IPS-NIHi7 (cell line): ENCODE measurements around the gene CACFD1.

Source experiments
- DNase-seq: peaks from one replicate; pipeline ENCODE4 v3.0.0; 2012; ENCODE audit warnings: mixed read lengths; ENCODE audit errors: extremely low spot score

CACFD1 gene

DNA sequence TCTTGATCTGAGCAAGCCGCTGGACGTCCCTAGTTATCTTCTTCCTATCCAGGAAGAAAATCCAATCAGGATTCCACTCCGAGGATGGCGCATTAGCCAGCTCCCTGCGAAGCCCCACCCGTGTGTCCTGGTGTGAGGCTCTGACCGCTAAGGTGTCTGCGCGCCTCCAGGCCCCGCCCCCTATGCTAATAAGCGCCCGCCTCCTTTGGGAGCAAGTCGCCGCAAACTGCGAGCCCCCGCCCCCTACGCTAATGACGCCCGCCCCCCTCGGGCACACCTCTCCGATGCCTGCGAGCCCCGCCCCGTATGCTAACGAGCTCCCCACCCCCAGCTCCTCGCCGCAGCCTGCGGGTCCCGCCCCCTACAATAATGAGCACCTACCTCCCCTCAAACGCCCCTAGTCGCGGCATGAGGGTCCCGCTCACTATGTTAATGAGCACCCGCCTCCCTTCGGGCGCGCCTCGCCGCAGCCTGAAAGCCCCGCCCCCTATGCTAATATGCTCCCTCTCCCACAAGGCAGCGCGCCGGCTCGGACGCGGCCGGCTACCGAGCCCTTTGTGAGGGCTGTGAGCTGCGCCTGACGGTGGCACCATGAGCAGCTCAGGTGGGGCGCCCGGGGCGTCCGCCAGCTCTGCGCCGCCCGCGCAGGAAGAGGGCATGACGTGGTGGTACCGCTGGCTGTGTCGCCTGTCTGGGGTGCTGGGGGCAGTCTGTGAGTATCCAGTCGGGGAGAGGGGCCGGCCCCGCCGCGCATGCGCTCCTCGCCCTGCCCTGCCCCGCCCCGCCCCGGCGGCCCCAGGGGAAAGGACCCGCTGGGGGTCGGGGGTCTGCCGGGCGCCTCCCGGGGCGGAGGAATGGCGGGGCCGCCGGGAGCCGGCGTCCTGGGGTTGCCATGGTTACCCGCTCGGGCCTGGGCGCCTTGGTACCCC, at the start of gene CACFD1:
Gene CACFD1 (plus strand): TSS at position 503 of the 929 bp plus-strand sequence. CDS start 89 bp downstream, at position 592.
- peak; percentile 99 for DNase-seq

DNA sequence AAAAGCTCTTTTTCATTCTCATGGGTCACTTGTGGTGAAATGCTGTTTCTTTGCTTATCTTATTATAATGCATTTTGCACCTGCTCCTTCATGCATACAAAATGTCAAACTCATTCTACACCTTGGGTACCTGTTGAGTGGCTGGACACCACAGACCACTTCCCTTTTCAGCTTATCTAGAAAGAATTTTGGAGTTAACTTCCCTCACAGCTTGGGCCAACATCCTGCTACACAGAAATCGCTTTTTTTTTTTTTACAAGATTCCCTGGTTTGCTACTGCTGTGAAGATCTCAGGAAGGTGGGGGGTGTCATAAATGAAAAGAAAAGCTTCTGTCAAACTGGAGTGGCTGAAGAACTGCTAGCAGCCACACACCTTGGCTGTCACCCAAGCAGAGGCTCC, 44.6 kb upstream of the CACFD1 start:
- DNase-seq, result no peak

DNA sequence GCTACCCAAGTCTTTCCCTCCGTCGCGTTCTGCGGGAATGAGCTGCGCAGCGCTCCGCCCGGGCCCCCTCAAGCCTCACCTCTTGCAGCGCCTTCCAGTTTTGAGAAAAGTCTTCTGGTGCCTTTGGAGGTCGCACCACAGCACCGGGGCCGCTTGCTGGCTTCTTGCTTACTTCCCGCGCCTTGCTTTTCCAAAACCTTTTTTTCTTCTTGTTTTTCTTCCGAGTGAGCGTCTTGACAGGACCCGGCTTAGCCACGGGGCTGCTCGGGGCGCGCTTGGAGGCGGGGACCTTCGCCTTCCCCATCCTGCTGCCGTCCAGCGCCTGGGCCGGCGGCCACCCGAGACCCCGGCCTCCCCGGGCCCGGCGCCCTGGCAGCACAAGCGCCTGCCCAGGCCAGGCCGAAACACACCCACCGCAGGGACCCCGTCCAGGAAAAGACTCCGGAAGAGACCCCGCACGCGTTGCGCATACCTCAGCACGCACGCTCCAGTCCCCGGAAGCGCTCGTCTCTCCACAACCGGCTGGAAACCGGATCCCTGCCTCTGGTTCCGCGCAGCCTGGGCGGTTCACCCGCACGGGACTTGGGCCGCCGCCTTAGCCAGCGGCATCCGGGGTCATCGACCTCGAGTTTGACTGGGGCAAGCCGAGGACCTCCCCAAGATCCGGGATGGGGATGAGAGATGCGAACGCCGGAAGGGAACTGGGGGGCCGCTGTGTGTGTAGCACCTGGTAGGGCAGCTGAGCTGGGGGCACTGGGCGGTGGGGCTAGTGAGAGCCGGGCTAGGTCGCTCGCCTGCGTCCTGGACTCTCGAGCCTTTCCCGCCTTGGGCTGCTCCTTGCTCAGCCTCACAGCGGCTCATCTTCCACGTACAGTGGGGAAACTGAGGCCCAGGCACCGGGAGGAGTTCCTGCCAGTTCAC, 42.0 kb upstream of the CACFD1 start, which contains the start of gene REXO4:
Gene REXO4 (minus strand): TSS at position 470 of the 921 bp plus-strand sequence. CDS start 166 bp downstream, at position 304.
- peak; percentile 85 for DNase-seq

DNA sequence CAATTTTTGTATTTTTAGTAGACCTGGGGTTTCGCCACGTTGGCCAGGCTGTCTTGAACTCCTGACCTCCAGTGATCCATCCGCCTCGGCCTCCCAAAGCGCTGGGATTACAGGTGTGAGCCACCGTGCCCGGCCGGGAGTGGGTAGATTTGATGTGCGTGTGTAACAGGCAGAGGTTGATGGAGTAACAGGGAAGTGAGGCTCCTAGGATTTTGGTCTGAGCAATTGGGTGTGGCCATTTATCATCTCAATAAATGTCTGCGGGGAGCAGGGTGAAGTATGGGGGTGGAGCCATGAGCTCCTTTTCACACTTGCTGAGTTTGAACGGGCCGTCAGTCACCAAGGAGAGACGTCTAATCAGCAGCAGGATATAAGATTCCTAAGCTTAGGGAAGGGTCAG, 40.8 kb upstream of the CACFD1 start:
- DNase-seq, result no peak

DNA sequence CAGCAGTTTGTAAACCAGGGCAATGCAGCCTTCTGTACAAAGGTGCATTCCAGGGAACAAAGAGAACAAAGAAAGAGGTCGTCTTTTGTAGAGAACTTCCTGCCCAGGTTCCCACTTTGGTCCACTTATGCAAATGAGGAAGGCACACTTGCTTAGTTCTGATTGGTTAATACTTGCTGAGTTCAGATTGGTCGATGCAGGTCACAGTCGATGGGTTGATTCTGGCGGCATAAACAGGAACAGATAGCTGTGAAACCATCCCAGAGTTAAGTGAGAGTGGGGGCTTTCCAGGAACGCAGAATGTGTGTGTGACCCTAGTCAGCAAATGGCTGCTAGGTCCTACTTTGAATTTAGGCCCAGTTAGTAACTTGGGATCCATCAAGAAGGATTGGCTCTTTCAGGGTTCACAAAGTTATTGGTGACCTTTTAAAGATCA, 39.4 kb upstream of the CACFD1 start:
- no peak for DNase-seq

DNA sequence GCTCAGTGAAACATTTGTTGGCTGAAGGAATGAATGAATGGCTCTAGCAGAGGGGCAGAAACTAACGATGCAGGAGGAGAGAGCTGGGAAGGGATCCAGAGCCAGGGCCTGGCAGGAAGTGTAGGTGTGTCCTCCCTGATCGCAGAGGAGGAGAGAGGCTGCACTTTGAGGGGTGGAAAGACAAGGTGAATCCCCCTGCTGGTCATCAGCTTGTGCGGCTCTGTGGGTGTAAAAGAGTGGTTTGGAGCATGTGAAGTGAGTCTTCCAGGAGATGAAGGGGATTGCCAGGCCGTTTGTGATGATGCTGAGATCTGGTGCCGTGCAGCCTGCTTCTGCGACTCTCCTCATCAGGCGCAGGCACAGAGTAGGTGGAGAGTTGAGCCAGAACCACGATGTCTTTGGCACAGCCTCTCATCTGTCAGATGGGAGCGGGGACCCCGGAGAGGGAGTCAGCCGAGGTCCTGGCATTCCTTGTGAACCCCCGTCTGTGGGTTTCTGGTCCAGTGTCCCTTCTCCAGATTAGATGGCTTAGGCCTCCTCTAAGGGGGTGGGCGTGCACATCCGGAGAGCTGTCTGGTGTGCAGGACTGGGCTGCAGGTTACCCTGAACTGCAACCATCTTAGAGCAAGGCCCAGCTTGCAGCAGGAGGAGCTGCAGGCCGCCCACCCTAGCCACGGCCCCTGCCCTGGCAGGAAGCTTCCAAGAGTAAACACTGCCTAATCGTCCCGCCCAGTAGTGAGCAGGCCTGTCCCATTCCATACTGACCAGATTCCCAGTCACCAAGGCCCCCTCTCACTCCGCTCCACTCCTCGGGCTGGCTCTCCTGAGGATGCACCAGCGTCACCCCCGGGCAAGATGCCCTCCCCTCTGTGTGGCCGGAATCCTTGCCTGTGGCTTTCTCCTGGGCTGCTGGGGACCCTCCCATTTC, 37.9 kb upstream of the CACFD1 start, which contains the start of gene ADAMTS13:
Gene ADAMTS13 (plus strand): TSS at position 753 of the 928 bp plus-strand sequence. CDS start 77 bp downstream, at position 830.
- DNase-seq, result peak; percentile 50

DNA sequence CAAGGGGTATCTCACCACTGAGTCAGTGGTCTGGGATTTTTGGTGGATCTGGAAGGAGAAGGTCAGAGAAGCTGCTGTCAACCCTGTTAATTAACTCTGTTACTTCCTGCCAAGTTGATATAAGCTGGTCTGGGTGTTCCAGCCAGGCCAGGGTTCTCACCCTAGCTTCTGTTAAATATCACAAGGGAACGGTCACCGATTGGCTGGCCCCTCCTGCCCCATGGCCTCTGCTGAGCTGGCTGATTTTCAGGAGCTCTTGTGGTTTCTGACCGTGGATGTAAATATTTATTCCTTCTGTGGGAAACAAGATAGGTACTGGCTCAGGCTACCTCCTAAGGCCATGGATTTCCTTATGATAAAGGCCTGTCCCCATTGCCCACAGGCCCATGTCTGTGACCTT, 36.6 kb upstream of the CACFD1 start:
- no peak for DNase-seq

DNA sequence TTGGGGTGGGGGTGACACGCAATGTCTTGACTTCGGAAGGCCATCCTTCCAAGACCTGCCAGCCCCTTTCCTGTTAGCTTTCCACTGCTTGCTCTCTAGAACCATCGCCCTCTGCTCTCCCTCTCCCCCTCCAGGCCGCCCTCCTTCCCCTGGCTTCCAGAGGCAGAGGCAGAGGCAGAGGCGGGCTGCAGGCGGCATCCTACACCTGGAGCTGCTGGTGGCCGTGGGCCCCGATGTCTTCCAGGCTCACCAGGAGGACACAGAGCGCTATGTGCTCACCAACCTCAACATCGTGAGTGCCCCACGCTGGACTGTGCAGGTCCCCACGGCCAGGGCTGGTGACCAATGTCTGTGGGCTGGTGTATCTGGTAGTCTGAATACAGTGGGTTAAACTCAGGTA, 35.6 kb upstream of the CACFD1 start:
- DNase-seq, result no peak

DNA sequence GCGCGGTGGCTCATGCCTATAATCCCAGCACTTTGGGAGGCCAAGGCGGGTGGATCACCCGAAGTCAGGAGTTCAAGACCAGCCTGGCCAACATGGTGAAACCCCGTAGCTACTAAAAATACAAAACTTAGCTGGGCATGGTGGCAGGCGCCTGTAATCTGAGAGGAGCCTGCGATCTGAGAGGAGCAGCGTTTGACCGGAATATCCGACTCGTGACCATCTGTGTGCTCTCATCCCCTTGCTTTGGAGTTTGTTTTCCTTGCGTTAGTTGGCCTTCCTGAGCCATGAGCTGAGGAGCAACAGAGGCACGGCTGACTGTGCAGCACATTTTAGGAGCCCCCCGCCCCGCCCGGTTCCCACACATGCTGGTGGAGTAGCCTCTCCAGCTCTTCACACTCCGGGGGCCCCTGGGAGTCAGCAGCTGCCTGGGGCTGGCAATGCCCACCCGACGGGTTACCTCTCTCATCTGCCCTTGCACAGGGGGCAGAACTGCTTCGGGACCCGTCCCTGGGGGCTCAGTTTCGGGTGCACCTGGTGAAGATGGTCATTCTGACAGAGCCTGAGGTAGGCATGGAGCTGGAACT, 34.6 kb upstream of the CACFD1 start:
- no peak for DNase-seq

DNA sequence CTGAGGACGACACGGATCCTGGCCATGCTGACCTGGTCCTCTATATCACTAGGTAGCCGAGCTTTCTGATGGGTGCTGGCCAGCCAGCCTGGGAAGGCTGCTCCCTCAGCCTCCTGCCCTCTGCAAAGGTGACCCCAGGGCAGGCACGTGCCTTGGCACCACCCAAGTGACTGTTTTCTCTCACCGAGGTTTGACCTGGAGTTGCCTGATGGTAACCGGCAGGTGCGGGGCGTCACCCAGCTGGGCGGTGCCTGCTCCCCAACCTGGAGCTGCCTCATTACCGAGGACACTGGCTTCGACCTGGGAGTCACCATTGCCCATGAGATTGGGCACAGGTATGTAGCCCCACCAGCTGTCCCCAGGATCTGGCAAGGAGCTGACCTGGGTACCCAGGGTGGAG, 33.8 kb upstream of the CACFD1 start:
- no peak for DNase-seq

DNA sequence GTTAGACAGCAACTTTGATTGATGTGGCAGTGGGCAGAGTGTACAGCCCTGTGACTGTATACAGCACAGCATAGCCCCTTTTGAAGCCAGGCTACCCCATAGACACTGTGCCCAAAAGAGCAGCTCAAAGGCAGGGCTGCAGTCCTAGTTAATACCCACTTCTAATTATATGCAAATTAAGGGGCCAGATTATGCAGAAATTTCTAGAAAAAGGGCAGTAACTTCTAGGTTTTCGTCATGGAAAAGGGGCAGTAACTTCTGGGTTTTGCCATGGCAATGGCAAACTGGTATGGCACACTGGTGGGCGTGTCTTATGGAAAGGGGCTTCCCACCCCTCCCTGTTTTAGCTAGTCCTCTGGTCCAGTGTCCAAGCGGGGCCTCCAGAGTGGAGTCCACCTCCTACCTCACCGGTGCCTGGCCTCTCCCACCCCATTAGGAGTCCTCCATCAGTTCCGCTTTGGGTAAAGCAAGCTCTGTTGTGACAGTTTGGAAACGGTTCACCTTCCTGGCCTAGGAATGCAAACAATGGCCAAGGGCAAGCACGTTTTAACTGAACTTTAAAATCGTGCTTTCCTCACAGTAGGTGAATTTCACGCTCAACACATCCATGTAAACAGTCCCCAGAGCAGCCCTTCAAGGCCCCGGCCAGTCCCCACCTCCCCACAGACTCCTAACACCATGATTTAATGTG, 32.0 kb upstream of the CACFD1 start:
- no peak for DNase-seq

DNA sequence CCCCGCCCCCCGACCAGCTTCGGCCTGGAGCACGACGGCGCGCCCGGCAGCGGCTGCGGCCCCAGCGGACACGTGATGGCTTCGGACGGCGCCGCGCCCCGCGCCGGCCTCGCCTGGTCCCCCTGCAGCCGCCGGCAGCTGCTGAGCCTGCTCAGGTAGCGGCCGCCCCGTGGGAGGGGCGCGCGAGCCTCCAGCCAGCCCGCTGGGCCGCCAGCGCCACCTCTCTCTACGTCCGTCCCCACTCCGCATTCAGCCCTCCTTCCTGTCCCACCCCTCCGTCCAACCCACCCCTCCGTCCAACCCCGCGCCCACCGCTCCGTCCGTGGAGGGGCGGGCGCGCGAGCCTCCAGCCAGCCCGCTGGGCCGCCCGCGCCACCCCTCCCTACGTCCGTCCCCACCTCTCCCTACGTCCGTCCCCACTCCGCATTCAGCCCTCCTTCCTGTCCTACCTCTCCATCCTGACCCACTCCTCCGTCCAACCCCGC, 31.1 kb upstream of the CACFD1 start:
- DNase-seq, result peak; percentile 81

DNA sequence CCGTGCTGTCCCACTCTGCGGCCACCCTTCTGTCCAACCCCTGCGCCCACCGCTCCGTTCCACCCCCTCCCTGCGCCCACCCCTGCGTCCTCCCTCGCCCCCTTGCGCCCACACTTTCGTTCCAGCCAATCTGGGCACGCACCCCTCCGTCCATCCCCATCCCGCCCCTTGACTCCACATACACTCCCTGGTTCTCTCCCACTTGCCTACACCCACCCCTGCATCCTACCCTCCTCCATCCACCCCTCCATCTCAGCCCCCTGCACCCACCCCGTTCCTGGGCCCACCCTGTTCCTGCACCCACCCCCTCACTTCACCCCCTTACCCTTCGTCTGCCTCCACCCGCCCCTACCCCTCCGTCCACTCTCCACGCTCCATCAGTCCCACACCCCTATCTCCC, 30.6 kb upstream of the CACFD1 start:
- DNase-seq, result peak; percentile 62

DNA sequence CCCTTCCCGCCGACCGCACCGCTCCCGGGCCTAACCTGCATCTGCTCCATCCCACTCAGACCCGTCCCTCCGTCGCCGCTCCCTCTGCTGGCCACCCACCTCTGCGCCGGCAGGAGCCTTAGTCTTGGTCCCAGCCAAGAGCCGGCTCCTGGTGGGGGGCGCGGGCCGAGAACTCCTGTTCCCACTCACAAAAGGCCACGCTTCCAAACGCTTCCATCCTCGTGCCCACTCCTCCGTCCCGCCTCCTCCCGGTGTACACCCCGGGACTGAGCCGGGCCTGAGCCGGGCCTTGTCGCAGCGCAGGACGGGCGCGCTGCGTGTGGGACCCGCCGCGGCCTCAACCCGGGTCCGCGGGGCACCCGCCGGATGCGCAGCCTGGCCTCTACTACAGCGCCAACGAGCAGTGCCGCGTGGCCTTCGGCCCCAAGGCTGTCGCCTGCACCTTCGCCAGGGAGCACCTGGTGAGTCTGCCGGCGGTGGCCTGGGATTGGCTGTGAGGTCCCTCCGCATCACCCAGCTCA, 30.1 kb upstream of the CACFD1 start:
- peak; percentile 95 for DNase-seq

DNA sequence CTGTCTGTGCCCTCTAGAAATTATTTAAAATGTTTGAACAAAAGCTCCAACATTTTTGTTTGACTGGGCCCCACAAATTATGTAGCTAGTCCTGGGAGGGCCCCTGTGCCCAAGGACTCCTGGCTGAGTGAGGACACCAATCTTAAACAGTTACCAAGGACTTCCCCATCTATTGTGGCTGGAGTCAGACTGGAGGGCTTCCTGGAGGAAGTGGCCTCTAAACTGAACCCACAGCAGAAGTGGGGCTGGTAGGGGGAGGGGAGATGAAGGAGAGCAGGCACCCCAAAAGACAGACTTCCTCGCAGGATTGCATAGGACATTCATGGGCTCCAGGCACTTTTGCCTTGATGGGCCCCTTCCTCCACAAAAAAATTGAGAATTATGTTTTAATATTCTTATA, 29.5 kb upstream of the CACFD1 start:
- no peak for DNase-seq

DNA sequence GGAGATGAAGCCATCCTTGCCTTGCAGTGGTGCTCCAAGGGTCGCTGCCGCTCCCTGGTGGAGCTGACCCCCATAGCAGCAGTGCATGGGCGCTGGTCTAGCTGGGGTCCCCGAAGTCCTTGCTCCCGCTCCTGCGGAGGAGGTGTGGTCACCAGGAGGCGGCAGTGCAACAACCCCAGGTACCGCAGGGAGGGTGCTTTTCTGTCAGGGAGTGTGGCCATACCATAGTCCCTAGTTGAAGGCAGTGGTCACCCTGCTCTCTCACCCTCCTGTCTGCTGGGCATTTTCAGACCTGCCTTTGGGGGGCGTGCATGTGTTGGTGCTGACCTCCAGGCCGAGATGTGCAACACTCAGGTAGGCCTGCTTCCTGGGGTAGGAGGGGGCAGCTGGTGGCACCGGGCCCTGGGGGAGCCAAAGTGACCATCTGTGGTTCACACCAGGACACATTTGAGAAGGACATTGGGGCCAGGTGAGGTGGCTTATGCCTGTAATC, 26.4 kb upstream of the CACFD1 start:
- no peak for DNase-seq

DNA sequence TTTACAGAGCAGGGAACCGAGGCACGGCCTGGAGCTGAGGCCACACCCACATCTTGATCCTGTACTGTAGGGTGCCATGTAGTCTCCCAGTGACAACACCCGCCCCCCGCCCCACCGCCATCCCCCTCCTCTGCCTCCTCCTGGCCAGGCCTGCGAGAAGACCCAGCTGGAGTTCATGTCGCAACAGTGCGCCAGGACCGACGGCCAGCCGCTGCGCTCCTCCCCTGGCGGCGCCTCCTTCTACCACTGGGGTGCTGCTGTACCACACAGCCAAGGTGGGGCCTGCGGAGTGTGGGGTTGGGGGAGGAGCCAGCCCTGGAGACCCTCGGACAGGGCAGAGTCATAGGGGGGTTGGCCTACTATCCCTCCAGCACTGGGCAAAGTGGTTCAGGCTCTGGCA, 23.1 kb upstream of the CACFD1 start:
- DNase-seq, result no peak

DNA sequence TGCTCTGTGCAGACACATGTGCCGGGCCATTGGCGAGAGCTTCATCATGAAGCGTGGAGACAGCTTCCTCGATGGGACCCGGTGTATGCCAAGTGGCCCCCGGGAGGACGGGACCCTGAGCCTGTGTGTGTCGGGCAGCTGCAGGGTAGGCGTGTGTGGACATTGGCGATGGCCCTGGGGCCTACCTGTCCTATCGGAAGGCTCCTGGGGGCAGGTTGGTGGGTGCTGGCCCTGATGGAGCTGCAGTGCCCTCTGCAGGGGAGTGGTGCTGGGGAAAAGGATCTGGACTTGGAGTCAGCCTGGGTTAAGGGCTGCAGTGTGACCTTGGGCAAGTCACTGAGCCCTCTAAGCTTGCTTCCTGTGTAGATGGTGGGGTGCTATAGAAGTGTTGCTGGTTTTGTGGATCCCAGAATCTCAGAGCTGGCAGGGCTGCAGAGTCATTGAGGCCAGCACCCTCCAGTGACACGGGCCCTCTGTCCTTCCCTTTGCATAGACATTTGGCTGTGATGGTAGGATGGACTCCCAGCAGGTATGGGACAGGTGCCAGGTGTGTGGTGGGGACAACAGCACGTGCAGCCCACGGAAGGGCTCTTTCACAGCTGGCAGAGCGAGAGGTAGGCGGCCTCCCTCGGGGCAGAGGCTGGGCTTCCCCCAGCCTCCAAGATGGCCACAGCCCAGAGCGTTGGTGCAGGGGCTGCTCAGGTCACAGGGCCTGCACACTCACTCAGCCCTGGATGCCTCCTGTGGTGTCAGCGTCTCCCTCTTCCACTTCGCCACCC, 21.8 kb upstream of the CACFD1 start:
- DNase-seq, result no peak

DNA sequence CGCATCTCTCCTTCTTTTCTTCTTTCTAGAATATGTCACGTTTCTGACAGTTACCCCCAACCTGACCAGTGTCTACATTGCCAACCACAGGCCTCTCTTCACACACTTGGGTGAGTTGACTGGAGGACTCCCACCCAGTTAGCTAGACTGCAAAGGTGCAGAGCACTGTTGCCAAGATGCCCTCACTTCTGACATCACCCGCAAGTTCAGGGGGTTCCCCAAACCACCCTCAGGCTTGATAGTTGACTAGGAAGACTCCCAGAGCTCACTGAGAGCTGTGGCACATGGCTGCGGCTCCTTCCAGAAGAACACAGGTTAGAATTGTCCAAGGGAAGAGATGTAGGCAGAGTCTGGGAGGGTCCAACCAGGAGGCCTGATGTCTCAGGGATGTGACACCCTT, 20.4 kb upstream of the CACFD1 start:
- no peak for DNase-seq
